ENCODE measurements around the gene SEMA6A.

Gene SEMA6A

GRCh38 chr5:116395631-116396203 is 178.9 kb downstream of the SEMA6A start:
- FAIRE-seq, result no peak

GRCh38 chr5:116395226-116395625 is 179.4 kb downstream of the SEMA6A start:
- no peak for FAIRE-seq

GRCh38 chr5:116394186-116394867 is 180.3 kb downstream of the SEMA6A start:
- no peak for FAIRE-seq

All from islet of Langerhans (tissue), 1 donor.